DMS153 treated with DMSO at 0.1 percent for 48 hours (cell line): Measurements from ENCODE around the gene AARS2.
"Not testable (repeated sequence)": the region's sequence is repeated elsewhere in the genome, so short reads cannot be mapped to it uniquely, and the experiment has no call there.

Source experiments
- DNase-seq: peaks from one replicate; lab custom pipeline; 2025; ENCODE audit not compliant: unreplicated experiment; lab: John Stamatoyannopoulos, UW

AARS2 gene

GRCh38 chr6:44332585-44332984 is 19.4 kb upstream of the AARS2 start:
- DNase-seq: no peak

DNA sequence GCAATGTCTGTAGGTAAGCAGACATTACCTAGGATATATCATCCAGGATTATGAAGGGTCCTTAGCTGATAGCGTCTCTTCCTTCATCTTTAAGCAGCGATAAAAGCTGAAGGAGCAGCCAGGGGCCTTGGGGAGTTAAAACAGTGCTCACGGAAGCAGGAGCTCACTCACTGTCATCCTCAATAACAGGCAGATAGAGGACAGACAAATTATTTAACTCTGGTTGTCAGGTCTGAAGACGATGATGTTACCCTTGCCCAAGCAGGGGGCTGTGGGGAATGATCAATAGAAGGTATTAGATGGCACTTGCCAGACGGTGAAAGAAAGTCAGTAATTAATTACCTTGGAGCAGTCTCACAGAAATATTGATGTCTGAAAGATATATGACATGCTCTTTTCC is 16.7 kb upstream of the AARS2 start:
- DNase-seq: no peak

DNA sequence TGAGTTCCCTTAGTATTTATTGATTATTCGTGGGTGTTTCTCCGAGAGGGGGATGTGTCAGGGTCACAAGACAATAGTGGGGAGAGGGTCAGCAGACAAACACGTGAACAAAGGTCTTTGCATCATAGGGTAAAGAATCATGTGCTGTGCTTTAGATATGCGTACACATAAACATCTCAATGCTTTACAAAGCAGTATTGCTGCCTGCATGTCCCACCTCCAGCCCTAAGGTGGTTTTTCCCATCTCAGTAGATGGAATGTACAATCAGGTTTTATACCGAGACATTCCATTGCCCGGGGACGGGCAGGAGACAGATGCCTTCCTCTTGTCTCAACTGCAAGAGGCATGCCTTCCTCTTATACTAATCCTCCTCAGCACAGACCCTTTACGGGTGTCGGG is 15.1 kb upstream of the AARS2 start:
- DNase-seq: not testable (repeated sequence)

DNA sequence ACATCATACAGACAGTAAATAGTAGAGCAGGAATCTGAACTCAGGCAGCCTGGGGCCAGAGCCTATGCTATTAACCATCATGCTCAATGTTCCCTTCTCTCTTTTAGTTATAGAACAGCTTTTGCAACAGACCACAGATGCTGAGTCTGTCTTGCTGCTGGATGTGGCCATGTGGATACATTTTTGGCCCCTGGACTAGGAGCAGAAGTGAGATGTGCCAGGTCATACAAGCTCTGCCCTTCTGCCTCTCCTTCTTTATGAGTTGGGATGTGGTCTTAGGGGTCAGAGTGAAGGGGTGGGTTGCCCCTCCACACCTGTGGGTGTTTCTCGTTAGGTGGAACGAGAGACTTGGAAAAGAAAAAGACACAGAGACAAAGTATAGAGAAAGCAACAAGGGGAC is 14.6 kb upstream of the AARS2 start:
- DNase-seq: no peak

GRCh38 chr6:44327096-44327495 is 13.9 kb upstream of the AARS2 start:
- no peak for DNase-seq

DNA sequence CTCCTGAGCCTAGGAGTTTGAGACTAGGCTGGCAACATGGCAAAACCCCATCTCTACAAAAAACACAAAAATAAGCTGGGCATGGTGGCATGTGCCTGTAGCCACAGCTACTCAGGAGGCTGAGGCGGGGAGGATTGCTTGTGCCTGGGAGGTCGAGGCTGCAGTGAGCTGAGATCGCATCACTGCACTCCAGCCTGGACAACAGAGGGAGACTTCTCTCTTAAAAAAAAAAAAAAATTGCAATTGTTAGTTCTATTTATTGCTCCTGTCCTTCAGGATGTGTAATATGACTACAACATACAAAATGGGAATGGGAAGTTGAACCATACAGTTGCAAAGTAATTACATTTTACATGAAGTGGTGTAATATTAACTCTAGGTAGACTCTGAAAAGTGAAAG is 8.1 kb upstream of the AARS2 start:
- no peak for DNase-seq

DNA sequence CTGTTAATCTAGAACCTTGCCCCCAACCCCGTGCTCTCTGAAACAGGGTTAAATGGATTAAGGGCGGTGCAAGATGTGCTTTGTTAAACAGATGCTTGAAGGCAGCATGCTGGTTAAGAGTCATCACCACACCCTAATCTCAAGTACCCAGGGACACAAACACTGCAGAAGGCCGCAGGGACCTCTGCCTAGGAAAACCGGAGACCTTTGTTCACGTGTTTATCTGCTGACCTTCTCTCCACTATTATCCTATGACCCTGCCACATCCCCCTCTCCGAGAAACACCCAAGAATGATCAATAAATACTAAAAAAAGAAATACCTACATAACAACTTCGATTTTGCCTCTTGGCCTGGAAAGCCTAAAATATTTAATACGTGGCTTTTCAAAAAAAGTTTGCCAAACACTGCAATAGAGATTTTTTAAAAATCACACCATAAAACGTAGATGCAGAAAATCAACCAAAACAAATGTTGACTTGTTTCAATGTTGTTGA is 4.0 kb upstream of the AARS2 start:
- DNase-seq: not testable (repeated sequence)

GRCh38 chr6:44316481-44316880 is 3.3 kb upstream of the AARS2 start:
- no peak for DNase-seq

- no peak for DNase-seq
Measured at GRCh38 chr6:44315951-44316350, 2.8 kb upstream of the AARS2 start.

DNA sequence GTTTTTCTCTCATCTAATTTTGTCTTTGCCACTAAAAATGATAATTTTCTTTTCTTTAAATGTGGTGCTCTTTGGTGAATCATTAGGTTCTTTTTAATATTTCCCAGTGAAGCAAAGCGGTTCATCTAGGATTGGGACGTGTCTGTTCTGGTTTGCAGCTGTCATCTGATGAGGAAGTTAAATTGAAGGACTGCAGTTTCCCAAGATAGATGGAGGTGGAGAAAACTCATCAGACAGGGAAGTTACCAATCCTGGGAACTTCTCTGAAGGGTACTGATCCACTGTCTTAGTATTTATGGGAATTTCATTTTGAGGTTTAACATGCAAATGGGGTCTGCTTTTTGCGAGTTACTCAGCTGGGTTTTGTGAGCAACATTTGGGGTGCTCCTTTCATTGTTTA is 2.4 kb upstream of the AARS2 start:
- DNase-seq: no peak

GRCh38 chr6:44314657-44315056 is 1.5 kb upstream of the AARS2 start:
- DNase-seq: not testable (repeated sequence)

GRCh38 chr6:44311767-44312166 is 1.4 kb downstream of the AARS2 start:
- DNase-seq: no peak

DNA sequence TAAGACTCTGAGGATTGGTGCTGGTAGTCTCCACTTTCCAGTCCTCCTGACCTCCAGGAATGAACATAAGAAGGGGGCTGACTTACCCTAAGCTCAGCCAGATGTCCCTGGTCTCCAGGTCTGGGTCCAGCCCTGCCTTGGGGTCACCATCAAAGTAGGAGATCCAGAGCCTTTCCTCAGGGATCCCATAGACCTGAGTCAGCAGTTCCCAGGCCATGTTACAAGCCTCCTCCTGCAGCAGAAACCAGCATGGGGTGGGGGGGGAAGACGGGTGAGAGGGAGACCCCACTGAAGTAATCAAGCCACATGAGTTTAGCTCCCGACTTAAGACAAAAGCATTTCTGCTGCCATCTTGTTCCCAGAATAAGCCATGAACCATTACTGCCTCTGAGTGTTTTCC is 1.8 kb downstream of the AARS2 start:
- DNase-seq: no peak

DNA sequence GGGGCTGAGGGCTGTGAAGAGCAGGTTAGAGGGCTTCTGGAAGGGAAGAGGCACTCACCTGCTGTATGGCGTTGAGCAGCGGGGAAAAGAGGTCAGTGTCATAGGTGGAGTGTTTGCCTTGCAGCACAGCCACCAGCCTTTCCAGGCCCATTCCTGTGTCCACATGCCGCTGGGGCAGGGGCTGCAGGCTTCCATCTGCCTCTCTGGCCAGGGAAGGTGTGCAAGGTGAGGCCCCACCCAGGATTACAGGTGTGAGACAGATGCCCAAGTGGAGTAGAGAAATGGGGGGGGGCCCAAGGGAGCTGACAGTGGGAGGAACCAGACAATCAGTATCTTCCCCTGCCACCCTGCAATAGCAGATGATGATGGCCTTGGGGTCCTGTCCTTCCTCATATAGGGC is 2.9 kb downstream of the AARS2 start:
- DNase-seq: no peak

DNA sequence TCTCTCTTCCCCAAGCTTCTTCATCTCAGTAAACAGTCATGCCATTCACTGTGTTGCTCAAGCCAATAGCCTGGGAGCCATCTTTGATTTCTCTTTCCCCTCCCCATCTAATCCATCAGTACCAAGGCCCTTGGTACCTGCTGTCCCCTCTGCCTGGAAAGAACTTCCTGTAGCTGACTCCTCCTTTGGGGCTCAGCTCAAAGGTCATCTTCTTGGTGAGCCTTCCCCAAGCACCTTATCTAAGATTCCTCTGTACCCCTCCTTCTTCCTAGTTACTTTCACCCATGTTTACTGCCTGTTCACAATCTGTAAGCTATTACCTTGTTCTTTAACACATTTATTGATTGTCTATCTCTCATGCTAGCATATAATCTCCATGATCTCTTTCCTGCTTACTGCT is 3.5 kb downstream of the AARS2 start:
- DNase-seq: no peak

GRCh38 chr6:44309092-44309491 is 4.1 kb downstream of the AARS2 start:
- DNase-seq: no peak

DNA sequence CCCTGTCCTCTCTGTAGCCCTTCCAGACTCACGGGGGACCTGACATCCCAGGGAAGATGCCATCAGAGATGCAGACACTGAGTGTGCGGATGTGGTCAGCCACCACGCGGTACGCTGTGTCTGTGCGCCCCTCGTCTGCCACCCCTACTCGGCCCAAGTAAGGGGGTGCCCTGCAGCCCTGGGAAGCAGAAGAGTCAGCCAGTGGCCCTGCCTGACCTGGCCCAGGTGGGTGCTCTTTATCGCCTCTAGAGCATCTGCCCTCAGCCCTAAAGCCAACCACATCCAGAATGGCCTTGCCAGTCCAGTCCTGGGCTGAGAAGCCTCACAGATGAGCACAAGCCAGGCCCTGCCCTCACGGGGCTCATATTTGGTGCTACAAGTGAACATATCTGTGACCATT is 5.9 kb downstream of the AARS2 start:
- DNase-seq: no peak

DNA sequence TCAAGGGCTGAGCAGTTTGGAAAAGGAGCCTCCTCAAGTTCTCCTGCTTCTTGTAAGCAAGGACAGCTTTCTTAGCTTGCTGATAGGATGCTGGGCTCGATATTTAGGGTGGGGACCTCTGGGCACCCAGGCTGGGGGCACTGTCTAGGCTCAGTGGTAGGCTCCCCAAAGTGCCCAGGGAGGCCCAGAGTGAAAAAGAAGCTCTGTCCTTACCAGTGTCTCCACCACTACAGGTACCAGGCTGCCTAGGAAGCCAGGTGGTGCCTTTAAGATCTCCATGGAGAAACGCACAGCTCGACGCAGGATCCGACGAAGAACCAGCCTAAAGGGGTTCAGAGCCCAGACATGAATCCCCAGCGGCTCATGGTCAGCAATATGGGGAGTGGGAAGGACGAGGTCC is 6.4 kb downstream of the AARS2 start:
- no peak for DNase-seq

GRCh38 chr6:44305200-44305725 is 7.9 kb downstream of the AARS2 start:
- no peak for DNase-seq

GRCh38 chr6:44304282-44305199 is 8.6 kb downstream of the AARS2 start:
- DNase-seq: no peak

DNA sequence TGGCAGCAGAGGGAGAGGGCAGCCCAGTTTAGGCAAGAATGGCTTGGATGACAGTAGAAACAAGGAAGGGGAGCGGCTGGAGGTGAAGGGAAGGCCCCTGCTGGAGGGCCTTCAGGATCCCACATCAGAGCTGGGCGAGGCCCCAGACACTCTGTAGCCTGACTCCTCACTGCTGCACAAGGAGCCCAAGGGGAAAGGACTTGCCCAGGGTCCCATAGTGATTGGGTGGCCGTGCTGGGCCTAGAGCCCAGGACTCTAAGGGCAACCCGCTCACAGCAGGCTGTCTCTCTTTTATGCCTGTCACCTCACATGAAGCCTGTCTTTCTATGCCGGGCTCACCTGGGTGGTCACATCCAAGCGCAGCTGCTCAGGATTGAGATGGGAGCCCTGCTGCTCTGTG is 9.3 kb downstream of the AARS2 start:
- no peak for DNase-seq

DNA sequence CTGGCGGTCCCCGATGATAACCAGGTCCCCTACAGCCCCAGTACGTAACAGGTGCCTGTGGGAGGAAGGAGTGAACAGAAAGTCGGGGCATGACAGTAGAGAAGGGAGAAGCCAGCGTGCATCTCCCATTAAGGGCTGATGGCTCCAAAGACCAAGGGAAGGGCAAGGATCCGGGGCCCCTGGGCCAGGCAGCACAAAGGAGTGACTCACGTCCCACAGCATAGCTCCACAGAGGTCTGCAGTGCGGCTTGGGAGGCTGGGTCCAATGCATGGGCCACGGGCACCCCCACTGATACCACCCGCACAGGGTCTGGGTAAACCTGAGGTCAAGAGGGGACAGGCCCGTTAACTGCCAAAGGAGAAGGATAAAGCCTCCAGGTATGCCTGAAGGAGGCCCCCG is 10.3 kb downstream of the AARS2 start:
- no peak for DNase-seq
